Measurements from ENCODE around the gene DCAF7. TPM values are rescaled to one million over a fixed set of nuclear protein-coding genes. Genes with fewer than 3 reads are reported as not detected.

Gene DCAF7
- total and polyA plus RNA-seq, 4 donors = 13.2 to 24.0 (median 15.0) TPM

DNA sequence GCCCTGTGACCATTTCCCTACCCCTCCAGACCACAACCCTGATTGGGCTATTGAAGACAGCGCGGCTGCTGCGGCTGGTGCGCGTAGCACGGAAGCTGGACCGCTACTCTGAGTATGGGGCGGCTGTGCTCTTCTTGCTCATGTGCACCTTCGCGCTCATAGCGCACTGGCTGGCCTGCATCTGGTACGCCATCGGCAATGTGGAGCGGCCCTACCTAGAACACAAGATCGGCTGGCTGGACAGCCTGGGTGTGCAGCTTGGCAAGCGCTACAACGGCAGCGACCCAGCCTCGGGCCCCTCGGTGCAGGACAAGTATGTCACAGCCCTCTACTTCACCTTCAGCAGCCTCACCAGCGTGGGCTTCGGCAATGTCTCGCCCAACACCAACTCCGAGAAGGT is 14.6 kb upstream of the DCAF7 start:
- H3K27me3 ChIP-seq (ENCODE audit: control insufficient read depth in 4 of 4, insufficient read depth in 4 of 4, low read length in 3 of 4) = peaks cover 0 to 10% (median 4%) of the 10 kb centered on the region in 4 donors
- WGBS = 95% methylated on average over 24 of the region's 24 CpGs

DNA sequence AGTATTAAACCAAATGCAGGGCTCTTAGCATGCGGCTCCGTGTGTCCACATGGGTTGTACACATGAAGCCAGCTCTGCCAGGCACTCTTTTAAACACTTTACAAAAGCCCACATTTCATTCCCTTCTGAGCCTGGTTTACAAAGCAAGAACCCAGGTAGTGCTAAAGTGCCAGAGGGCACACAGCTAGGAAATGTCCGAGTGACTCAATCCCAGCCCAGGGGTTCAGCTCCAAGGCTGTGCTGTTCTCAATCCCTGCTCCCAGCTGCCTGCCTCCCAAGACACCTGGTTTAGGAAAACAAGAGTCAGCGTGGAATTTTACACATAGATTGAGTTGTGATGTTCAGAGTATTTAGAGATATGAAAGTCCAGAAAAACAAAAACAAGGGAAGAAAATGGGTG is 13.3 kb upstream of the DCAF7 start:
- Histone ChIP-seq H3K4me1 (ENCODE audit: control insufficient read depth in 4 of 4, insufficient read depth in 4 of 4, low read length in 3 of 4) (no peaks in the 10 kb centered on the region), H3K36me3 (ENCODE audit: control insufficient read depth in 4 of 4, insufficient read depth in 3 of 4, low read depth in 1 of 4, low read length in 3 of 4) (no peaks in the 10 kb centered on the region), H3K27ac (ENCODE audit: low read depth in 1 of 2, low read length in 2 of 2) (no peak overlapping the region), H3K9ac (ENCODE audit: low read depth in 1 of 2, low read length in 2 of 2) (no peak overlapping the region), H3K4me3 (ENCODE audit: low read depth in 1 of 3, low read length in 3 of 3) (no peak overlapping the region), H3K9me3 (ENCODE audit: control insufficient read depth in 4 of 4, low read length in 3 of 4) (no peaks in the 10 kb centered on the region), H3K27me3 (ENCODE audit: control insufficient read depth in 4 of 4, insufficient read depth in 4 of 4, low read length in 3 of 4) (peaks cover 0 to 10% (median 4%) of the 10 kb centered on the region in 4 donors)
- TF ChIP-seq, protein P1, sequence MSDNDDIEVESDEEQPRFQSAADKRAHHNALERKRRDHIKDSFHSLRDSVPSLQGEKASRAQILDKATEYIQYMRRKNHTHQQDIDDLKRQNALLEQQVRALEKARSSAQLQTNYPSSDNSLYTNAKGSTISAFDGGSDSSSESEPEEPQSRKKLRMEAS (IDR thresholded peaks at IDR 0.05) = no peak
- TF ChIP-seq, protein P2, sequence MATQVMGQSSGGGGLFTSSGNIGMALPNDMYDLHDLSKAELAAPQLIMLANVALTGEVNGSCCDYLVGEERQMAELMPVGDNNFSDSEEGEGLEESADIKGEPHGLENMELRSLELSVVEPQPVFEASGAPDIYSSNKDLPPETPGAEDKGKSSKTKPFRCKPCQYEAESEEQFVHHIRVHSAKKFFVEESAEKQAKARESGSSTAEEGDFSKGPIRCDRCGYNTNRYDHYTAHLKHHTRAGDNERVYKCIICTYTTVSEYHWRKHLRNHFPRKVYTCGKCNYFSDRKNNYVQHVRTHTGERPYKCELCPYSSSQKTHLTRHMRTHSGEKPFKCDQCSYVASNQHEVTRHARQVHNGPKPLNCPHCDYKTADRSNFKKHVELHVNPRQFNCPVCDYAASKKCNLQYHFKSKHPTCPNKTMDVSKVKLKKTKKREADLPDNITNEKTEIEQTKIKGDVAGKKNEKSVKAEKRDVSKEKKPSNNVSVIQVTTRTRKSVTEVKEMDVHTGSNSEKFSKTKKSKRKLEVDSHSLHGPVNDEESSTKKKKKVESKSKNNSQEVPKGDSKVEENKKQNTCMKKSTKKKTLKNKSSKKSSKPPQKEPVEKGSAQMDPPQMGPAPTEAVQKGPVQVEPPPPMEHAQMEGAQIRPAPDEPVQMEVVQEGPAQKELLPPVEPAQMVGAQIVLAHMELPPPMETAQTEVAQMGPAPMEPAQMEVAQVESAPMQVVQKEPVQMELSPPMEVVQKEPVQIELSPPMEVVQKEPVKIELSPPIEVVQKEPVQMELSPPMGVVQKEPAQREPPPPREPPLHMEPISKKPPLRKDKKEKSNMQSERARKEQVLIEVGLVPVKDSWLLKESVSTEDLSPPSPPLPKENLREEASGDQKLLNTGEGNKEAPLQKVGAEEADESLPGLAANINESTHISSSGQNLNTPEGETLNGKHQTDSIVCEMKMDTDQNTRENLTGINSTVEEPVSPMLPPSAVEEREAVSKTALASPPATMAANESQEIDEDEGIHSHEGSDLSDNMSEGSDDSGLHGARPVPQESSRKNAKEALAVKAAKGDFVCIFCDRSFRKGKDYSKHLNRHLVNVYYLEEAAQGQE (IDR thresholded peaks at IDR 0.05) = no peak
- TF ChIP-seq SP1 (IDR thresholded peaks at IDR 0.05) (no peak), NR2F2 (IDR thresholded peaks at IDR 0.05) (no peak), RAD21 (IDR thresholded peaks at IDR 0.05) (no peak)
- 88% methylated on average over 4 of the region's 4 CpGs for WGBS
- DNase-seq (ENCODE audit: low spot score) = no peak

More for the DNA sequence above, 14.6 kb upstream of the DCAF7 start:
- no peak overlapping the region for H3K4me3 ChIP-seq (ENCODE audit: low read depth in 1 of 3, low read length in 3 of 3)
- no peaks in the 10 kb centered on the region for H3K9me3 ChIP-seq (ENCODE audit: control insufficient read depth in 4 of 4, low read length in 3 of 4)
- no peak overlapping the region for H3K9ac ChIP-seq (ENCODE audit: low read depth in 1 of 2, low read length in 2 of 2)
- TF ChIP-seq, protein P1 (IDR thresholded peaks at IDR 0.05) = no peak
- TF ChIP-seq, protein P3, sequence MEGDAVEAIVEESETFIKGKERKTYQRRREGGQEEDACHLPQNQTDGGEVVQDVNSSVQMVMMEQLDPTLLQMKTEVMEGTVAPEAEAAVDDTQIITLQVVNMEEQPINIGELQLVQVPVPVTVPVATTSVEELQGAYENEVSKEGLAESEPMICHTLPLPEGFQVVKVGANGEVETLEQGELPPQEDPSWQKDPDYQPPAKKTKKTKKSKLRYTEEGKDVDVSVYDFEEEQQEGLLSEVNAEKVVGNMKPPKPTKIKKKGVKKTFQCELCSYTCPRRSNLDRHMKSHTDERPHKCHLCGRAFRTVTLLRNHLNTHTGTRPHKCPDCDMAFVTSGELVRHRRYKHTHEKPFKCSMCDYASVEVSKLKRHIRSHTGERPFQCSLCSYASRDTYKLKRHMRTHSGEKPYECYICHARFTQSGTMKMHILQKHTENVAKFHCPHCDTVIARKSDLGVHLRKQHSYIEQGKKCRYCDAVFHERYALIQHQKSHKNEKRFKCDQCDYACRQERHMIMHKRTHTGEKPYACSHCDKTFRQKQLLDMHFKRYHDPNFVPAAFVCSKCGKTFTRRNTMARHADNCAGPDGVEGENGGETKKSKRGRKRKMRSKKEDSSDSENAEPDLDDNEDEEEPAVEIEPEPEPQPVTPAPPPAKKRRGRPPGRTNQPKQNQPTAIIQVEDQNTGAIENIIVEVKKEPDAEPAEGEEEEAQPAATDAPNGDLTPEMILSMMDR (IDR thresholded peaks at IDR 0.05; ENCODE audit: low read depth, low read length, missing input control) = no peak
- TF ChIP-seq HNF4G (IDR thresholded peaks at IDR 0.05) = no peak
- H3K36me3 ChIP-seq (ENCODE audit: control insufficient read depth in 4 of 4, insufficient read depth in 3 of 4, low read depth in 1 of 4, low read length in 3 of 4) = no peaks in the 10 kb centered on the region
- DNase-seq (ENCODE audit: low spot score) = no peak
- no peak overlapping the region for H3K27ac ChIP-seq (ENCODE audit: low read depth in 1 of 2, low read length in 2 of 2)
- no peaks in the 10 kb centered on the region for H3K4me1 ChIP-seq (ENCODE audit: control insufficient read depth in 4 of 4, insufficient read depth in 4 of 4, low read length in 3 of 4)

DNA sequence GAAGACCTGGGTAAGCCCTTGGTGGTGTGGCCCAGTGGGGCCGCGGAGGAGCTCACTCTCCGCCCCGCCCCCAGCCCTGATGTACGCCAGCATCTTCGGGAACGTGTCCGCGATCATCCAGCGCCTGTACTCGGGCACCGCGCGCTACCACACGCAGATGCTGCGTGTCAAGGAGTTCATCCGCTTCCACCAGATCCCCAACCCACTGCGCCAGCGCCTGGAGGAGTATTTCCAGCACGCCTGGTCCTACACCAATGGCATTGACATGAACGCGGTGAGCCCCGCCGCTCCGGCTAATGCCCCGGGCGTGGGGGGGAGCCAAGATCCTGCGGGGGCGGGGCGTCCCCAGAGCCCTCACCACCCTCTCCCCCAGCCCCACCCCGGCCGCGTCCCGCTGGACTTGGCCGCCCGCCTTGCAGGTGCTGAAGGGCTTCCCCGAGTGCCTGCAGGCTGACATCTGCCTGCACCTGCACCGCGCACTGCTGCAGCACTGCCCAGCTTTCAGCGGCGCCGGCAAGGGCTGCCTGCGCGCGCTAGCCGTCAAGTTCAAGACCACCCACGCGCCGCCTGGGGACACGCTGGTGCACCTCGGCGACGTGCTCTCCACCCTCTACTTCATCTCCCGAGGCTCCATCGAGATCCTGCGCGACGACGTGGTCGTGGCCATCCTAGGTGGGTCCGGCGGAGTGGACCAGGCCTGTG is 12.1 kb upstream of the DCAF7 start:
- H3K9me3 ChIP-seq (ENCODE audit: control insufficient read depth in 4 of 4, low read length in 3 of 4) = no peaks in the 10 kb centered on the region
- H3K27me3 ChIP-seq (ENCODE audit: control insufficient read depth in 4 of 4, insufficient read depth in 4 of 4, low read length in 3 of 4) = peaks cover 0 to 10% (median 4%) of the 10 kb centered on the region in 4 donors
- DNase-seq (ENCODE audit: low spot score) = no peak
- 10% methylated on average over 62 of the region's 62 CpGs for WGBS
- no peak overlapping the region for H3K4me3 ChIP-seq (ENCODE audit: low read depth in 1 of 3, low read length in 3 of 3)
- no peak overlapping the region for H3K27ac ChIP-seq (ENCODE audit: low read depth in 1 of 2, low read length in 2 of 2)
- no peaks in the 10 kb centered on the region for H3K36me3 ChIP-seq (ENCODE audit: control insufficient read depth in 4 of 4, insufficient read depth in 3 of 4, low read depth in 1 of 4, low read length in 3 of 4)
- no peak overlapping the region for H3K9ac ChIP-seq (ENCODE audit: low read depth in 1 of 2, low read length in 2 of 2)
- H3K4me1 ChIP-seq (ENCODE audit: control insufficient read depth in 4 of 4, insufficient read depth in 4 of 4, low read length in 3 of 4) = peaks cover 0 to 4% (median 2%) of the 10 kb centered on the region in 4 donors
- TF ChIP-seq, protein P3 (IDR thresholded peaks at IDR 0.05; ENCODE audit: low read depth, low read length, missing input control) = no peak
- TF ChIP-seq JUND (IDR thresholded peaks at IDR 0.05) (no peak), RAD21 (IDR thresholded peaks at IDR 0.05) (no peak), RXRA (IDR thresholded peaks at IDR 0.05) (no peak), YY1 (IDR thresholded peaks at IDR 0.05) (no peak), NR2F2 (IDR thresholded peaks at IDR 0.05) (no peak), FOXA1 (IDR thresholded peaks at IDR 0.05) (no peak), FOXA2 (IDR thresholded peaks at IDR 0.05) (no peak), EGR1 (IDR thresholded peaks at IDR 0.05; ENCODE audit: low read depth in 2 of 2) (no peak), SP1 (IDR thresholded peaks at IDR 0.05) (no peak)
- TF ChIP-seq, protein P4, sequence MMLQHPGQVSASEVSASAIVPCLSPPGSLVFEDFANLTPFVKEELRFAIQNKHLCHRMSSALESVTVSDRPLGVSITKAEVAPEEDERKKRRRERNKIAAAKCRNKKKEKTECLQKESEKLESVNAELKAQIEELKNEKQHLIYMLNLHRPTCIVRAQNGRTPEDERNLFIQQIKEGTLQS (IDR thresholded peaks at IDR 0.05) = no peak
- TF ChIP-seq, protein P2 (IDR thresholded peaks at IDR 0.05) = no peak
